ENCODE results near the gene DPYD.

Gene DPYD

DNA sequence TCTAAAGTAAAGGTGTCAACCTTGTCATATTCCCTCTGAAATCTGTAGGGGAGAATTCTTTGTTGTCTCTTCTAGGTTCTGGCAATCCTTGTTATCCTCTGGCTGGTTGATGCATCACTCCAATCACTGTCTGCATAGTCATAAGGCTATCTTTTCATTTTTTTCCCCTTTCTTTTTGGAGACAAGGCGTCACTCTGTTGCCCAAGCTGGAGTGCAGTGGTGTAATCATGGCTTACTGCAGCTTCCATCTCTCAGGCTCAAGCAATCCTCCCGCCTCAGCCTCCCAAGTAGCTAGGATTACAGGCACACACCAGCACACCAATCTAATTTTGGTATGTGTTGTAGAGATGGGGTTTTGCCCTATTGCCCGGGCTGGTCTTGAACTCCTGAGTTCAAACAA, 12.9 kb downstream of the DPYD start:
- no peak for TF ChIP-seq CTCF (conservative IDR thresholded peaks at IDR 0.05; ENCODE audit: low read depth)
- DNase-seq (ENCODE audit: low spot score): no peak
- H3K27ac ChIP-seq: peak overlapping the region; percentile 63
- ChIA-PET CTCF (no interaction called here), POLR2A (ENCODE audit: low non-redundant PET) (no interaction called here)

DNA sequence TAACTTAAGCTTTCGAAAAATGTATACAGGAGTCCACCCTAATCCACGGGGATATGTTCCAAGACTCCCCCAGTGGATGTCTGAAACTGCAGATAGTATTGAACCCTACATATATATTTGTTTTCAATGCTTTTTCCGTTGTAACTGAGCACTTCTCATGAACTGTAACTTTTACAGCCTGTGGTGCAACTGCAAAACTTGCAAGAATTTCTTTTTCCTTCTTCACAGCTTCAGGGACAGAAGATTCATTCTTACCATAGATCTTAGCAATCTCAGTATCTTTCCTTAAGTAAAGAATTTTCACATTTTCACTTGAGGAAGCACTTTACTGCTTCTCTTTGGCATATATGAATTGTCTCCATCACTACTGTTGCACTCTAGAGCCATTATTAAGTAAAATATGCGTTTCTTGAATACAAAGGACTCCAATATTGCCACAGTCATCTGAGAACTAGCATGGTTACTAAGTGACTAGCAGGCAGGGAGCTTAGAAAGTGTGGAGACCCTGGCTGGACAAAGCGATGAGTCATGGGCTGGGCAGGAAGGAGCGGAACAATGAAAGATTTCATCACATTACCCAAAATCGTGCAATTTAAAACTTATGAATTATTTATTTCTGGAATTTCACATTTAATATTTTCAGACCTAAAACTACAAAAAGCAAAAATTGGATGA, 14.1 kb downstream of the DPYD start:
- ChIA-PET CTCF (interaction anchor here (0.7 kb wide), 1 partner anchor 11 kb away, joined by 3 read pairs; no protein-coding TSS in a partner anchor), POLR2A (ENCODE audit: low non-redundant PET) (no interaction called here)
- H3K27ac ChIP-seq: no peak overlapping the region
- DNase-seq (ENCODE audit: low spot score): peak; percentile 50
- TF ChIP-seq CTCF (conservative IDR thresholded peaks at IDR 0.05; ENCODE audit: low read depth): no peak

- ChIA-PET CTCF (interaction anchor here (0.7 kb wide), 1 partner anchor 216 kb away, joined by 3 read pairs; no protein-coding TSS in a partner anchor), POLR2A (ENCODE audit: low non-redundant PET) (no interaction called here)
- no peak for TF ChIP-seq CTCF (conservative IDR thresholded peaks at IDR 0.05; ENCODE audit: low read depth)
- no peak overlapping the region for H3K27ac ChIP-seq
- DNase-seq (ENCODE audit: low spot score): no peak
These were observed 15.5 kb downstream of the DPYD start for GRCh38 chr1:97905141-97905940.

- POLR2A ChIA-PET (ENCODE audit: low non-redundant PET): no interaction called here
- CTCF ChIA-PET: no interaction called here
- no peak for TF ChIP-seq CTCF (conservative IDR thresholded peaks at IDR 0.05; ENCODE audit: low read depth)
- peak; percentile 18 for DNase-seq (ENCODE audit: low spot score)
- H3K27ac ChIP-seq: no peak overlapping the region
These were observed 16.3 kb downstream of the DPYD start for GRCh38 chr1:97904534-97904933.

GRCh38 chr1:97903626-97904025, 17.2 kb downstream of the DPYD start:
- no peak overlapping the region for H3K27ac ChIP-seq
- DNase-seq (ENCODE audit: low spot score): no peak
- ChIA-PET CTCF (no interaction called here), POLR2A (ENCODE audit: low non-redundant PET) (no interaction called here)
- TF ChIP-seq CTCF (conservative IDR thresholded peaks at IDR 0.05; ENCODE audit: low read depth): no peak

DNA sequence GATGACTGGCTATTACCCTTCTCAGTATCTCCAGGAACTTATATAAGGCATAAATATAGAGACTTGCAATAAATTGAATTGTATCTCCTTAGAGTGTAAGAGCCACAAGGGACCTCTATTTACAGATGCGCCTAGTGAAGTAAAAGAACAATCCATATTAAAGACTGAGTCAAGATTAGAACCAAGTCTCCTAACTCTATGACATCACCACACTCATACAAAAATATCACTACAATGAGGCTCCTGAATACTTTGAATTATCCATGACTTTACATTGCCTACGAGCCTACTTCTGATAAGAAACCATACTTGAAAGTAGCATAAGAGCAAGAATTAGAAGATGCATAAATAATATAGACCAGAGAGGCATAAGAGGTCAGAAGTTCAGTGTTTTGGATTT, 18.8 kb downstream of the DPYD start:
- no peak for DNase-seq (ENCODE audit: low spot score)
- POLR2A ChIA-PET (ENCODE audit: low non-redundant PET): no interaction called here
- CTCF ChIA-PET: no interaction called here
- TF ChIP-seq CTCF (conservative IDR thresholded peaks at IDR 0.05; ENCODE audit: low read depth): no peak
- H3K27ac ChIP-seq: no peak overlapping the region
